Heart left ventricle (tissue), 13 donors: ENCODE results near the gene ADAM23.

Experiments used
- POLR2A ChIP-seq, 2 donors: fragments of 450-650 bp; IDR thresholded peaks; one replicate each; pipeline ENCODE4 v1.6.1; 2017; ENCODE audit warnings: antibody characterized with exemption in 2 of 2, mild to moderate bottlenecking in 2 of 2, moderate library complexity in 2 of 2
- TF ChIP-seq, protein P1 (sequence below), 12 donors: fragments of 200-600 bp; sonication (generic) in 4 of 12; IDR thresholded peaks; one replicate each; pipeline versions ENCODE4 v1.5.0 to v1.8.0; 2018 to 2022; ENCODE audit warnings: antibody characterized with exemption in 12 of 12, mild to moderate bottlenecking in 5 of 12
- donor health status: ischemic (EF 13 %, LVEDD 7.1; RV severe dilation, severe dysfunction).
- donor health status: DM: no; HTN: yes; CAD: no.
- donor health status: DM: no; HTN: no; CAD: no.
- donor health status: ischemic (EF 25% LVEDD 6.9; RV normal size, moderate dysfunction).
- donor health status: ischemic (EF 25% LVEDD 5.7; RV mildly dilated, moderate dysfunction).
- donor health status: ischemic (EF 35%, LVEDD 5.7; RV mildly dilated, moderate dysfunction).
- donor health status: nonischemic (EF 11% LVEDD 7.7; RV severe dilation, severe dysfunction).
- donor health status: DM: yes; HTN: yes; CAD: no.
- donor health status: PGD.
- donor health status: ischemic (EF 29% LVEDD 5.4; RV normal size, mild dysfunction).
- donor health status: nonischemic (EF 23%, LVEDD 6.1; RV moderate dilation, normal function).

DNA sequence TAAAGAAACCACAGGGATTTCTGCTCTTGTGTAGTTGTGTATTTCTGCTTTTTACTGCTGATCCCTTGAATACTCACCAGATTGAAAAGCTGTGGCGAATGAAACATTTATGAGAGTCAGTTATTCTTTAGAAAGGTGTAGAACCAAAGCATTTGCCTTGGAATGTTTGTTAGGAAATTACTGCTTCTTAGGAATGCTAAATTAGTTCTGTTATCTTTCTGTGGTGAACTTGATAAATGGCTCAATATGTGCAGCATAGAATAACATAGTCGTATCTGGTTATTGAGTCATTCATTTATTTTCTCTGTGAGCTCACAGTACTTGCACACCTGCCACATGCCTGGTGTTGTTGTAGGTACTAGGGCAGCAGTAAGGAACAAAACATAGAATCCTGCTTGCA, 142.0 kb downstream of the ADAM23 start:
- TF ChIP-seq, protein P1, sequence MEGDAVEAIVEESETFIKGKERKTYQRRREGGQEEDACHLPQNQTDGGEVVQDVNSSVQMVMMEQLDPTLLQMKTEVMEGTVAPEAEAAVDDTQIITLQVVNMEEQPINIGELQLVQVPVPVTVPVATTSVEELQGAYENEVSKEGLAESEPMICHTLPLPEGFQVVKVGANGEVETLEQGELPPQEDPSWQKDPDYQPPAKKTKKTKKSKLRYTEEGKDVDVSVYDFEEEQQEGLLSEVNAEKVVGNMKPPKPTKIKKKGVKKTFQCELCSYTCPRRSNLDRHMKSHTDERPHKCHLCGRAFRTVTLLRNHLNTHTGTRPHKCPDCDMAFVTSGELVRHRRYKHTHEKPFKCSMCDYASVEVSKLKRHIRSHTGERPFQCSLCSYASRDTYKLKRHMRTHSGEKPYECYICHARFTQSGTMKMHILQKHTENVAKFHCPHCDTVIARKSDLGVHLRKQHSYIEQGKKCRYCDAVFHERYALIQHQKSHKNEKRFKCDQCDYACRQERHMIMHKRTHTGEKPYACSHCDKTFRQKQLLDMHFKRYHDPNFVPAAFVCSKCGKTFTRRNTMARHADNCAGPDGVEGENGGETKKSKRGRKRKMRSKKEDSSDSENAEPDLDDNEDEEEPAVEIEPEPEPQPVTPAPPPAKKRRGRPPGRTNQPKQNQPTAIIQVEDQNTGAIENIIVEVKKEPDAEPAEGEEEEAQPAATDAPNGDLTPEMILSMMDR (IDR thresholded peaks at IDR 0.05): no peak
- no peak for TF ChIP-seq POLR2A (IDR thresholded peaks at IDR 0.05)
